GM12892 (cell line): ENCODE data around the gene TVP23A.
"Not testable (repeated sequence)": the region's sequence is repeated elsewhere in the genome, so short reads cannot be mapped to it uniquely, and the experiment has no call there.

ENCODE experiments used
- DNase-seq: peaks from one replicate; pipeline ENCODE4 v3.0.0; 2011; ENCODE audit not compliant: insufficient read length
- FAIRE-seq: peaks from 2 replicates; lab custom pipeline; 2011; peaks lifted over from hg19 to GRCh38; lab: Jason Lieb, UNC
- POLR2A ChIP-seq: IDR thresholded peaks from 2 replicates; pipeline ENCODE4 v1.6.1; 2011; ENCODE audit warnings: low read depth, low read length, control low read depth
- POLR2AphosphoS5 ChIP-seq: IDR thresholded peaks from 2 replicates; pipeline ENCODE4 v1.6.1; 2011; ENCODE audit warnings: low read depth, low read length, control low read depth
- TAF1 ChIP-seq: IDR thresholded peaks from 2 replicates; pipeline ENCODE4 v1.6.1; 2011; ENCODE audit warnings: low read depth, mild to moderate bottlenecking, control low read depth, low read length, borderline replicate concordance

Gene TVP23A

GRCh38 chr16:10834766-10835165, 16.2 kb upstream of the TVP23A start:
- FAIRE-seq (peak; percentile 76), DNase-seq (no peak)
- TF ChIP-seq POLR2AphosphoS5 (no peak), POLR2A (no peak), TAF1 (no peak)

- no peak for DNase-seq
- TF ChIP-seq TAF1 (no peak), POLR2AphosphoS5 (no peak), POLR2A (no peak)
- FAIRE-seq, result peak; percentile 69
Measured at GRCh38 chr16:10834130-10834529, 15.5 kb upstream of the TVP23A start.

- no peak for DNase-seq
- peak; percentile 56 for FAIRE-seq
- no peak for TF ChIP-seq POLR2A
Measured at GRCh38 chr16:10833271-10833670, 14.7 kb upstream of the TVP23A start.

- FAIRE-seq (peak; percentile 72), DNase-seq (no peak)
- TF ChIP-seq POLR2A (no peak), POLR2AphosphoS5 (no peak), TAF1 (no peak)
Measured at GRCh38 chr16:10831894-10832886, 13.6 kb upstream of the TVP23A start.

- not testable (repeated sequence) for DNase-seq, FAIRE-seq
Measured at GRCh38 chr16:10830240-10830639, 11.6 kb upstream of the TVP23A start.

- FAIRE-seq, DNase-seq: not testable (repeated sequence)
Measured at GRCh38 chr16:10829390-10830098, 10.9 kb upstream of the TVP23A start.

GRCh38 chr16:10828851-10829366, 10.3 kb upstream of the TVP23A start:
- peak; percentile 17 for FAIRE-seq
- no peak for TF ChIP-seq POLR2A
- no peak for TF ChIP-seq POLR2AphosphoS5
- no peak for DNase-seq

GRCh38 chr16:10827691-10828341, 9.2 kb upstream of the TVP23A start:
- TF ChIP-seq TAF1 (no peak), POLR2A (no peak), POLR2AphosphoS5 (no peak)
- DNase-seq, result no peak
- FAIRE-seq, result no peak

GRCh38 chr16:10824111-10824893, 5.7 kb upstream of the TVP23A start:
- TF ChIP-seq POLR2AphosphoS5 (no peak), TAF1 (no peak), POLR2A (no peak)
- DNase-seq, result no peak
- FAIRE-seq, result no peak

GRCh38 chr16:10822702-10823101, 4.1 kb upstream of the TVP23A start:
- DNase-seq (no peak), FAIRE-seq (peak; percentile 54)
- TF ChIP-seq POLR2AphosphoS5 (no peak), POLR2A (no peak), TAF1 (no peak)

GRCh38 chr16:10820546-10820945, 2.0 kb upstream of the TVP23A start:
- FAIRE-seq (no peak), DNase-seq (no peak)
- TF ChIP-seq POLR2AphosphoS5, result no peak
- TF ChIP-seq POLR2A, result no peak
- TF ChIP-seq TAF1, result no peak
